Common myeloid progenitor, CD34-positive (primary cell): ENCODE data around the gene NAXD.

Source experiments
- CTCF ChIA-PET: fragments of 350-600 bp; sonication (Branson Sonifier 250); formaldehyde crosslinking; loops from one replicate; lab custom pipeline; 2021; ENCODE audit warnings: antibody characterized with exemption; lab: Charles Lee
- POLR2A ChIA-PET: fragments of 350-600 bp; sonication (Branson Sonifier 250); formaldehyde crosslinking; loops from one replicate; lab custom pipeline; 2021; ENCODE audit warnings: antibody characterized with exemption; lab: Charles Lee
- DNase-seq, 3 donors: peaks; one replicate each; pipeline versions ENCODE4 v3.0.0 to v3.0.0-alpha.2; 2013
- H3K27ac ChIP-seq, 2 experiments: 1 replicate in 1 of 2; 2 replicates in 1 of 2; pipeline ENCODE4 v1.7.0; 2013; ENCODE audit warnings: inconsistent platforms in 2 of 2, low read length in 2 of 2, mild to moderate bottlenecking in 2 of 2, low read depth in 1 of 2, moderate library complexity in 1 of 2; ENCODE audit not compliant: severe bottlenecking in 2 of 2, insufficient read depth in 1 of 2, poor library complexity in 1 of 2
- H3K27me3 ChIP-seq, 5 experiments: replicated peaks in 2 of 5; 1 replicate in 3 of 5; 2 replicates in 2 of 5; pipeline versions ENCODE4 v1.6.1 to v1.7.0; 2013; ENCODE audit warnings: low read length in 4 of 5, mild to moderate bottlenecking in 2 of 5, moderate library complexity in 2 of 5, inconsistent platforms in 1 of 5; ENCODE audit not compliant: insufficient read depth in 5 of 5, control insufficient read depth in 4 of 5
- H3K36me3 ChIP-seq, 4 experiments: 1 replicate in 2 of 4; 2 replicates in 2 of 4; pipeline versions ENCODE4 v1.6.1 to v1.7.0; 2013; ENCODE audit warnings: low read length in 3 of 4, control low read depth in 1 of 4, mild to moderate bottlenecking in 1 of 4; ENCODE audit not compliant: control insufficient read depth in 4 of 4, insufficient read depth in 4 of 4
- H3K4me1 ChIP-seq, 4 experiments: 1 replicate in 3 of 4; 2 replicates in 1 of 4; pipeline versions ENCODE4 v1.6.1 to v1.7.1; 2013; ENCODE audit warnings: low read length in 3 of 4, mild to moderate bottlenecking in 3 of 4, control low read depth in 1 of 4, inconsistent platforms in 1 of 4, moderate library complexity in 1 of 4; ENCODE audit not compliant: control insufficient read depth in 4 of 4, insufficient read depth in 4 of 4; ENCODE audit errors: control extremely low read depth in 1 of 4
- H3K4me3 ChIP-seq, 7 experiments: 1 replicate in 4 of 7; 2 replicates in 3 of 7; pipeline versions ENCODE4 v1.5.1 to v1.7.0; 2013; ENCODE audit warnings: mild to moderate bottlenecking in 7 of 7, low read length in 6 of 7, moderate library complexity in 6 of 7, inconsistent platforms in 2 of 7, low read depth in 2 of 7, control low read depth in 1 of 7; ENCODE audit not compliant: insufficient read depth in 4 of 7, control insufficient read depth in 1 of 7; ENCODE audit errors: extremely low read depth in 1 of 7
- H3K9me3 ChIP-seq, 5 experiments: 1 replicate in 4 of 5; 2 replicates in 1 of 5; pipeline versions ENCODE4 v1.6.1 to v1.7.1; 2013; ENCODE audit warnings: low read length in 4 of 5, mild to moderate bottlenecking in 2 of 5, inconsistent platforms in 1 of 5, low read depth in 1 of 5, moderate library complexity in 1 of 5; ENCODE audit not compliant: control insufficient read depth in 4 of 5, insufficient read depth in 2 of 5; ENCODE audit errors: control extremely low read depth in 1 of 5
- WGBS: methylation state at CpG from one replicate; pipeline ENCODE4 v1.1.5; 2013; ENCODE audit not compliant: insufficient coverage; 5-methylcytosine and 5-hydroxymethylcytosine counted together

Gene NAXD

DNA sequence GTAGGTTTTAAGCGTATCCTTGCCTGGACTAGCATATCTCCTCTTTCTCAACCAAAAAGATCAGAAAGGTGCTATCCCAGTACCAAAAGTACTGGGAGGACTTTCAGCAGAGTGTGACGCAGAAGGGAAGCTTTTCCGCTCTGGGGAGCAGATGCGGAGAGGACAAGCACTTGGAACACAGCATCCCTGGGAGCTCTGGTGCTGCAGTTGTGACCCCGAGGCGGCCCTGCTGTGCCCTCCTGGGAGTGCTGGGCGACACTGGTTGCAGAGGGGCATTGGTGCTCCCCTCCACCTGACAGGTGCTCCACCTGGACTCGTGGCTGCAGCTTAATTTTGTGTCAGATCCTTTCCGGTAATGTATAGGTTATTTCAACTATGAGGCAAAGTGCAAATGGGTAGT, 3.4 kb downstream of the NAXD start:
- H3K9me3 ChIP-seq = no peaks in the 10 kb centered on the region
- POLR2A ChIA-PET = no interaction called here
- H3K27ac ChIP-seq = no peak overlapping the region
- no peak overlapping the region for H3K4me3 ChIP-seq
- WGBS = 100% methylated on average over 6 of the region's 9 CpGs
- CTCF ChIA-PET = interaction anchor here (0.7 to 1.1 kb wide), 4 partner anchors 13 to 63 kb away, joined by 3 to 4 read pairs (median 3); no protein-coding TSS in a partner anchor
- no peaks in the 10 kb centered on the region for H3K27me3 ChIP-seq
- no peak for DNase-seq
- H3K4me1 ChIP-seq = peaks cover 5 to 20% (median 13%) of the 10 kb centered on the region in 4 experiments
- H3K36me3 ChIP-seq = peaks cover 0 to 15% (median 6%) of the 10 kb centered on the region in 4 experiments

- no peaks in the 10 kb centered on the region for H3K9me3 ChIP-seq
- H3K36me3 ChIP-seq = peaks cover 0 to 26% (median 15%) of the 10 kb centered on the region in 4 experiments
- H3K27me3 ChIP-seq = no peaks in the 10 kb centered on the region
- H3K27ac ChIP-seq = no peak overlapping the region
- H3K4me1 ChIP-seq = peaks cover 5 to 17% (median 10%) of the 10 kb centered on the region in 4 experiments
- WGBS = 100% methylated on average over 1 of the region's 2 CpGs
- POLR2A ChIA-PET = no interaction called here
- DNase-seq = no peak
- H3K4me3 ChIP-seq = no peak overlapping the region
- CTCF ChIA-PET = interaction anchor here (0.6 to 1.4 kb wide), 2 partner anchors 14 to 27 kb away, joined by 3 to 4 read pairs; no protein-coding TSS in a partner anchor
These were observed 5.3 kb downstream of the NAXD start for GRCh38 chr13:110620596-110620995.

DNA sequence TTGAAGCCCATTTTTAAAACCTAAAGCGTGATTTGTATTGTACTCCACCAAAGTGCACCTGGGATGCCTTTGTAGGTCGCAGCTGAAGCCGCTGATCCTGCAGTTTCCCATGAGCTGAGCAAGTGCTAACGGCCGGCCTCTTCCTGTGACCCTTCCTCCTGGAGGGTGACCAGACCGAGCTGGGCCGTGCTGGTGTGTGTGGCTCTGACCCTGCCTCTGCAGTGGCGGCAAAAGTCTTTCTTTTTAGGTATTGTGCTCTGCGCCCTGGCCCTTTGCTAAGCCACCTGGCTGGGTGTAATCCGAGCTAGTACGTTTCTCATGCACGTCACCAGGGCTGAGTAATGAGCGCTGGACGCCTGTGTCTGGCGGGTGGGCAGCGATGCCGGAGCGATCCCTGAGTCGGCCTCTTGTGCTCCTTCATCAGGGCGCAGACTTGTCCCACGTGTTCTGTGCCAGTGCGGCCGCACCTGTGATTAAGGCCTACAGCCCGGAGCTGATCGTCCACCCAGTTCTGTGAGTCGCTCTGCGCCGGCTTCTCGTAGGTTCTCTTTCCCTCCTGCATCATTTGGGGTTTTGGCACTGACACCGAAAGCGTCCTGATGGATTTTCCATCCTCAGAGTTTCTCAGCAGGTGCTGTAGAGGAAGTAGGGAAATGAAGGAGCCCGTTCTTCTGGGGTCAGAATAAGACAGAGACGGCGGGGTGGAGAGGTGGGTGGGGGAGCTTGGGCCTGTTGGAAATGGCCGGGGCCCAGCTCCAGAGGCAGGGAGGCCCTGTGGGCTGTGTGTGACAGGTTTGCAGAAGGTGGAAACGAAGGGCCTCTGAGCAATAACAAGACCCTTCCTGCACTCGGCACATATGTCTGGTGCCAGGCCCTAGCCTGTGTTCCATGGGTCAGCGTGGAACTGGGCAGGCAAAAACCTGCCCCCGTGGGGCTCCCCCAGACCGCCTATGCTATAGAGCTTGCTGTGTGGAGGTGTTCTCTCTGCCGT, 9.7 kb downstream of the NAXD start:
- Histone ChIP-seq H3K36me3 (peaks cover 2 to 58% (median 34%) of the 10 kb centered on the region in 4 experiments), H3K4me1 (no peaks in the 10 kb centered on the region), H3K27me3 (no peaks in the 10 kb centered on the region), H3K9me3 (no peaks in the 10 kb centered on the region), H3K27ac (no peak overlapping the region), H3K4me3 (no peak overlapping the region)
- ChIA-PET POLR2A (no interaction called here), CTCF (interaction anchor here (1.2 kb wide), 1 partner anchor 20 kb away, joined by 3 read pairs; no protein-coding TSS in a partner anchor)
- no peak for DNase-seq
- 96% methylated on average over 35 of the region's 41 CpGs for WGBS

DNA sequence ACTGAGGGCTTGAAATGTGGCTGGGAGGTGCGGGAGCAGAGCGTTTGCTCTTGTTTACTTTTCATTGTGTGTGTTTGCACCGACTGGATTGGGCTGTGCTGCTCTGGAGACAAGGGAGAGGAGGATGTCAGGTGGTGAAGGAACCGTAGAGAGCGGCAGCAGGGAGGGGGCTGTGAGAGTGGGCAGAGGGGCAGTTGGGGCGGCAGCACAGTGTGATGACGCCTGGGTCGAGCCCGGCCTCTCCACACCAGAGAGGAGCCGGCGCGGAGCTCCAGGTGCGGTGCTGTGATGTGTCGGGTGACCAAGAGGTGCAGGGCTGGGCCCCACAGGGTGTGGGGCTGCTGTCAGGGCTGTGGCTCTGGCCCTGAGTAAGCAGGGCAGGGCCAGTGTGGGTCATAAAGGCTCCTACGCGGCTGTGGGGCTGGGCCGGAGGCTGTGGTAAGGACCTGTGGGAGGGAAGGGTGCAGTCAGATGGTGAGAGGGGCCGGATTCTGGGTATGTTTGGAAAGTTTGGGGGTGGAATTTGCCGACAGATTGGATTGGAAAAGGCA, 10.5 kb downstream of the NAXD start:
- WGBS = 96% methylated on average over 18 of the region's 19 CpGs
- POLR2A ChIA-PET = no interaction called here
- no peak overlapping the region for H3K4me3 ChIP-seq
- no peaks in the 10 kb centered on the region for H3K9me3 ChIP-seq
- peaks cover 2 to 60% (median 37%) of the 10 kb centered on the region in 4 experiments for H3K36me3 ChIP-seq
- no peak overlapping the region for H3K27ac ChIP-seq
- H3K4me1 ChIP-seq = no peaks in the 10 kb centered on the region
- CTCF ChIA-PET = no interaction called here
- no peaks in the 10 kb centered on the region for H3K27me3 ChIP-seq
- no peak for DNase-seq

DNA sequence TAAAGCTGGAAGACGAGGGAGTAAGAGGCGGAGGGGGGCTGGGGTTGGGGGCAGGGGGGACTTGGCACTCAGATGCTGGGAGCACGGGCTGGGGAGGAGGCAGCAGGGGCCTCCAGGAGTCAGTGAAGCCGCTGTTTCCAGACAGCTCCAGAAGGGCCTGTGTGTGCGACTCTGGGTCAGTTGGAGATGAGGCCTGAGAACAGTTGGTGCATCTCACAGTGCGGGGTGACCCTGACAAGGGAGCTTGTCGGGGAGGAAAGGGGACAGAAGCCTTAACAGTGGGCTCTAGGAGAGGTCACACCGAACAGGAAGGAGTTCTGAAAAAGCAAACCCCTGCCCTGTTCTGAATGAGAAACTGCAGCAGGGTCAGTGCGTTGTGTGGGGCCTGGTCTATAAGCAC, 11.2 kb downstream of the NAXD start:
- DNase-seq = no peak
- WGBS = 98% methylated on average over 6 of the region's 9 CpGs
- CTCF ChIA-PET = no interaction called here
- POLR2A ChIA-PET = no interaction called here
- Histone ChIP-seq H3K36me3 (peaks cover 2 to 66% (median 39%) of the 10 kb centered on the region in 4 experiments), H3K4me1 (no peaks in the 10 kb centered on the region), H3K4me3 (no peak overlapping the region), H3K27ac (no peak overlapping the region), H3K27me3 (no peaks in the 10 kb centered on the region), H3K9me3 (no peaks in the 10 kb centered on the region)

GRCh38 chr13:110627351-110627750, 12.0 kb downstream of the NAXD start:
- no peaks in the 10 kb centered on the region for H3K9me3 ChIP-seq
- no peak overlapping the region for H3K4me3 ChIP-seq
- ChIA-PET CTCF (no interaction called here), POLR2A (no interaction called here)
- WGBS = 98% methylated on average over 8 of the region's 8 CpGs
- no peak for DNase-seq
- H3K27me3 ChIP-seq = no peaks in the 10 kb centered on the region
- no peak overlapping the region for H3K27ac ChIP-seq
- peaks cover 2 to 65% (median 40%) of the 10 kb centered on the region in 4 experiments for H3K36me3 ChIP-seq
- no peaks in the 10 kb centered on the region for H3K4me1 ChIP-seq
